B cell (primary cell): Measurements from ENCODE around the gene KCNQ2. TPM values are rescaled to one million over a fixed set of nuclear protein-coding genes. Genes with fewer than 3 reads are reported as not detected.

Experiments used
- ATAC-seq: fragments of 200-7000 bp; cut with Tn5 transposase; one replicate; pipeline ENCODE4 v1.10.0; 2021; ENCODE audit warnings: low read depth, mild to moderate bottlenecking, moderate number of reproducible peaks, moderate library complexity
- CTCF ChIA-PET: fragments of 350-600 bp; sonication (Branson Sonifier 250); formaldehyde crosslinking; loops from one replicate; lab custom pipeline; 2021; ENCODE audit warnings: antibody characterized with exemption, inconsistent platforms; lab: Charles Lee
- POLR2A ChIA-PET: fragments of 350-600 bp; sonication (Branson Sonifier 250); formaldehyde crosslinking; loops from one replicate; lab custom pipeline; 2021; ENCODE audit warnings: antibody characterized with exemption; lab: Charles Lee
- DNase-seq: peaks from one replicate; pipeline ENCODE4 v3.0.0; 2013
- H2AFZ ChIP-seq: 2 replicates; pipeline ENCODE4 v1.6.1; 2012; ENCODE audit warnings: mild to moderate bottlenecking, low read depth, low read length; ENCODE audit not compliant: insufficient read depth, poor library complexity, severe bottlenecking
- H3K27ac ChIP-seq, 2 donors: 1 replicate in 1 of 2; 2 replicates in 1 of 2; pipeline ENCODE4 v1.5.1; 2012 to 2013; ENCODE audit warnings: low read length in 2 of 2, mild to moderate bottlenecking in 2 of 2, moderate library complexity in 1 of 2
- H3K27me3 ChIP-seq, 4 experiments: fragments of 200-600 bp in 1 of 4; sonication (generic) in 1 of 4; replicated peaks in 1 of 4; 1 replicate in 2 of 4; 2 replicates in 2 of 4; pipeline versions ENCODE4 v1.6.1 to v1.7.0; 2013 to 2016; ENCODE audit warnings: low read length in 3 of 4, mild to moderate bottlenecking in 2 of 4, mixed read lengths in 1 of 4, moderate library complexity in 1 of 4; ENCODE audit not compliant: insufficient read depth in 4 of 4, control insufficient read depth in 3 of 4; ENCODE audit errors: control extremely low read depth in 1 of 4
- H3K36me3 ChIP-seq, 2 experiments: replicated peaks in 1 of 2; 1 replicate in 1 of 2; 2 replicates in 1 of 2; pipeline versions ENCODE4 v1.6.1 to v1.7.1; 2013; ENCODE audit warnings: low read length in 1 of 2; ENCODE audit not compliant: insufficient read depth in 2 of 2, control insufficient read depth in 1 of 2; ENCODE audit errors: control extremely low read depth in 1 of 2, extremely low read depth in 1 of 2
- H3K4me1 ChIP-seq, 2 donors: fragments of 200-600 bp in 1 of 2; sonication (generic) in 1 of 2; 1 replicate in 1 of 2; 2 replicates in 1 of 2; pipeline versions ENCODE4 v1.5.1 to v1.6.1; 2013 to 2017; ENCODE audit warnings: low read length in 2 of 2; ENCODE audit not compliant: control insufficient read depth in 2 of 2, insufficient read depth in 2 of 2
- H3K4me2 ChIP-seq: replicated peaks from 2 replicates; pipeline ENCODE3; 2012; ENCODE audit warnings: mild to moderate bottlenecking, low read depth, low read length; ENCODE audit not compliant: poor library complexity, severe bottlenecking
- H3K4me3 ChIP-seq, 5 experiments: fragments of 200-600 bp in 1 of 5; sonication (generic) in 1 of 5; 1 replicate in 3 of 5; 2 replicates in 2 of 5; pipeline versions ENCODE4 v1.5.1 to v1.7.0; 2011 to 2016; ENCODE audit warnings: low read length in 4 of 5, mild to moderate bottlenecking in 4 of 5, low read depth in 2 of 5, control low read depth in 1 of 5, moderate library complexity in 1 of 5; ENCODE audit not compliant: insufficient read depth in 1 of 5; ENCODE audit errors: control extremely low read depth in 1 of 5, extremely low read depth in 1 of 5
- H3K79me2 ChIP-seq: fragments of 200-600 bp; sonication (generic); one replicate; pipeline ENCODE4 v1.6.0; 2016; ENCODE audit warnings: low read length; ENCODE audit not compliant: control insufficient read depth, insufficient read depth
- H3K9ac ChIP-seq: fragments of 200-600 bp; sonication (generic); 2 replicates; pipeline ENCODE4 v1.6.1; 2017; ENCODE audit warnings: mild to moderate bottlenecking, low read length, moderate library complexity
- H3K9me3 ChIP-seq, 3 donors: one replicate each; pipeline versions ENCODE4 v1.6.1 to v1.7.1; 2013; ENCODE audit warnings: low read length in 2 of 3; ENCODE audit not compliant: control insufficient read depth in 2 of 3, insufficient read depth in 1 of 3; ENCODE audit errors: control extremely low read depth in 1 of 3
- H4K20me1 ChIP-seq: 2 replicates; pipeline ENCODE4 v1.6.0; 2012; ENCODE audit warnings: mild to moderate bottlenecking, low read length; ENCODE audit not compliant: insufficient read depth, control insufficient read depth, poor library complexity, severe bottlenecking
- H3K27ac Mint-ChIP-seq: one replicate; pipeline ENCODE4 v1.8.0; 2021; ENCODE audit warnings: mixed read lengths
- H3K27me3 Mint-ChIP-seq: one replicate; pipeline ENCODE4 v1.8.0; 2021; ENCODE audit warnings: mixed read lengths
- H3K4me1 Mint-ChIP-seq: one replicate; pipeline ENCODE4 v1.8.0; 2021; ENCODE audit warnings: mixed read lengths
- H3K4me3 Mint-ChIP-seq: one replicate; pipeline ENCODE4 v1.8.0; 2021; ENCODE audit warnings: mixed read lengths
- H3K9me3 Mint-ChIP-seq: one replicate; pipeline ENCODE4 v1.8.0; 2022; ENCODE audit warnings: mixed read lengths; ENCODE audit not compliant: insufficient read depth
- CTCF ChIP-seq: fragments of 200-600 bp; IDR thresholded peaks from one replicate; pipeline ENCODE4 v1.8.0; 2022; ENCODE audit warnings: antibody characterized with exemption, mild to moderate bottlenecking
- EZH2 ChIP-seq: IDR thresholded peaks from 2 replicates; pipeline ENCODE4 v1.6.1; 2012; ENCODE audit warnings: borderline replicate concordance, low read depth, mild to moderate bottlenecking, moderate library complexity, low read length; ENCODE audit not compliant: insufficient read depth, poor library complexity, severe bottlenecking
- WGBS: methylation state at CpG from one replicate; pipeline ENCODE4 v1.1.5; 2013; ENCODE audit warnings: missing lambda C conversion rate; ENCODE audit not compliant: insufficient coverage; 5-methylcytosine and 5-hydroxymethylcytosine counted together
- intact Hi-C: fragments of 100-400 bp; cut with micrococcal nuclease; formaldehyde crosslinking; loops from one replicate; pipeline ENCODE4 v1.10.0; 2022
- polyA plus RNA-seq: library from polyadenylated mRNA; depleted of rRNA; stranded (reverse); fragments of >200 nt; gene quantifications from 2 replicates; pipeline ENCODE4 v1.2.3, GENCODE V29; 2012
- total RNA-seq, 2 donors: library from RNA; stranded (reverse); fragments of 120-200 nt in 1 of 2; gene quantifications; 1 replicate in 1 of 2; 2 replicates in 1 of 2; pipeline versions ENCODE4 v1.2.3 to v1.2.4, GENCODE V29; 2013 to 2022

KCNQ2 gene
- total and polyA plus RNA-seq, 2 donors (not counting 1 experiment from before 2014, with no cell fraction given), result 0.12 TPM; not detected in 1

- Histone ChIP-seq H3K4me2 (no peak overlapping the region), H3K27me3 (peaks cover 0 to 47% (median 10%) of the 10 kb centered on the region in 4 experiments), H3K79me2 (no peaks in the 10 kb centered on the region), H3K9ac (no peak overlapping the region), H3K27ac (no peak overlapping the region), H3K4me1 (peaks cover 0 to 9% of the 10 kb centered on the region in 2 donors), H3K4me3 (no peak overlapping the region), H3K36me3 (no peaks in the 10 kb centered on the region), H2AFZ (no peak overlapping the region), H3K9me3 (peaks cover 0 to 19% (median 0%) of the 10 kb centered on the region in 3 donors), H4K20me1 (no peaks in the 10 kb centered on the region)
- intact Hi-C loops, result no loop called here
- DNase-seq (no peak), ATAC-seq (no peak)
- ChIA-PET POLR2A (no interaction called here), CTCF (no interaction called here)
- Mint-ChIP-seq H3K27ac (no peak overlapping the region), H3K4me1 (peaks cover 4% of the 10 kb centered on the region), H3K9me3 (no peaks in the 10 kb centered on the region), H3K4me3 (no peak overlapping the region), H3K27me3 (peaks cover 15% of the 10 kb centered on the region)
- TF ChIP-seq EZH2 (no peak), CTCF (no peak)
- 80% methylated on average over 26 of the region's 26 CpGs for WGBS
Observed at GRCh38 chr20:63357921-63358905, 114.2 kb downstream of the KCNQ2 start.
